Fibroblast of lung (primary cell): ENCODE data around the gene ZFP37. TPM values are rescaled to one million over a fixed set of nuclear protein-coding genes. Genes with fewer than 3 reads are reported as not detected.

ENCODE experiments used
- DNase-seq, 2 donors: peaks; one replicate each; pipeline versions ENCODE4 v3.0.0 to v3.0.0-alpha.2; 2010; ENCODE audit warnings: low read depth in 2 of 2
- H2AFZ ChIP-seq: 2 replicates; pipeline ENCODE4 v1.5.1; 2012; ENCODE audit warnings: low read length, control low read depth, inconsistent platforms
- H3K27ac ChIP-seq: 2 replicates; pipeline ENCODE4 v1.5.1; 2011; ENCODE audit warnings: low read length, control low read depth; ENCODE audit not compliant: insufficient read depth
- H3K27me3 ChIP-seq: 2 replicates; pipeline ENCODE4 v1.5.1; 2011; ENCODE audit warnings: mild to moderate bottlenecking, low read length; ENCODE audit not compliant: control insufficient read depth, insufficient read depth
- H3K36me3 ChIP-seq: 2 replicates; pipeline ENCODE4 v1.5.1; 2011; ENCODE audit warnings: low read length; ENCODE audit not compliant: control insufficient read depth, insufficient read depth
- H3K4me1 ChIP-seq: 2 replicates; pipeline ENCODE4 v1.5.1; 2011; ENCODE audit warnings: low read length; ENCODE audit not compliant: control insufficient read depth, insufficient read depth; ENCODE audit errors: extremely low read depth
- H3K4me2 ChIP-seq: 2 replicates; pipeline ENCODE4 v1.5.1; 2011; ENCODE audit warnings: low read length, control low read depth; ENCODE audit not compliant: insufficient read depth; ENCODE audit errors: extremely low read depth
- H3K4me3 ChIP-seq, 4 experiments: fragments of 200-600 bp in 1 of 4; sonication (generic) in 1 of 4; replicated peaks in 1 of 4; 2 replicates each; pipeline ENCODE4 v1.5.1; 2011 to 2016; ENCODE audit warnings: low read length in 4 of 4, low read depth in 3 of 4, mild to moderate bottlenecking in 3 of 4, control low read depth in 2 of 4, inconsistent platforms in 1 of 4, mixed read lengths in 1 of 4; ENCODE audit not compliant: insufficient read depth in 1 of 4; ENCODE audit errors: control extremely low read depth in 1 of 4
- H3K79me2 ChIP-seq: 2 replicates; pipeline ENCODE4 v1.5.1; 2012; ENCODE audit warnings: mild to moderate bottlenecking, low read length, inconsistent platforms; ENCODE audit not compliant: control insufficient read depth, insufficient read depth
- H3K9ac ChIP-seq: 2 replicates; pipeline ENCODE4 v1.5.1; 2011; ENCODE audit warnings: mild to moderate bottlenecking, low read length, control low read depth; ENCODE audit not compliant: insufficient read depth
- H3K9me3 ChIP-seq: 2 replicates; pipeline ENCODE4 v1.5.1; 2012; ENCODE audit warnings: low read depth, low read length; ENCODE audit not compliant: control insufficient read depth, insufficient read depth
- H4K20me1 ChIP-seq: 2 replicates; pipeline ENCODE4 v1.5.1; 2011; ENCODE audit warnings: low read length; ENCODE audit not compliant: control insufficient read depth, insufficient read depth; ENCODE audit errors: extremely low read depth
- CTCF ChIP-seq, 2 donors: IDR thresholded peaks in 1 of 2; conservative IDR thresholded peaks in 1 of 2; 1 replicate in 1 of 2; 2 replicates in 1 of 2; pipeline ENCODE4 v1.5.1; 2011 to 2012; ENCODE audit warnings: low read length in 2 of 2, control low read depth in 1 of 2, inconsistent platforms in 1 of 2, low read depth in 1 of 2, mild to moderate bottlenecking in 1 of 2
- EZH2 ChIP-seq: IDR thresholded peaks from 2 replicates; pipeline ENCODE4 v1.5.1; 2012; ENCODE audit warnings: low read length, control low read depth, mild to moderate bottlenecking; ENCODE audit errors: missing control alignments
- polyA plus RNA-seq, 2 donors: library from polyadenylated mRNA; depleted of rRNA in 1 of 2; stranded (reverse) in 1 of 2; unstranded in 1 of 2; fragments of >200 nt; gene quantifications; 2 replicates each; pipeline ENCODE4 v1.2.1, GENCODE V29; 2011 to 2012; ENCODE audit warnings: missing spikeins in 1 of 2
- total RNA-seq: library from RNA; depleted of rRNA; stranded (reverse); fragments of >200 nt; gene quantifications from 2 replicates; pipeline ENCODE4 v1.2.1, GENCODE V29; 2014

Gene ZFP37
- total and polyA plus RNA-seq, 2 donors (not counting 1 experiment from before 2014, with no cell fraction given): 1.5 to 5.1 TPM

- Histone ChIP-seq H3K36me3 (no peaks in the 10 kb centered on the region), H3K4me3 (peak overlapping the region; percentile 80 to 100 (median 96))
Observed at GRCh38 chr9:113057193-113057592, 669 bp upstream of the ZFP37 start.

GRCh38 chr9:113042884-113043657 lies 13.5 kb downstream of the ZFP37 start:
- Histone ChIP-seq H3K9ac (no peak overlapping the region), H3K27me3 (no peaks in the 10 kb centered on the region), H3K4me2 (no peak overlapping the region), H3K4me1 (no peaks in the 10 kb centered on the region), H3K9me3 (peaks cover 4% of the 10 kb centered on the region), H4K20me1 (no peaks in the 10 kb centered on the region), H3K27ac (no peak overlapping the region), H3K4me3 (no peak overlapping the region), H3K79me2 (no peaks in the 10 kb centered on the region), H2AFZ (no peak overlapping the region), H3K36me3 (peaks cover 1% of the 10 kb centered on the region)
- TF ChIP-seq CTCF (conservative IDR thresholded peaks at IDR 0.05 in 1 of 2, IDR thresholded peaks at IDR 0.05 in 1 of 2; ENCODE audit: low read depth in 1 of 2, low read length in 2 of 2): no peak
- TF ChIP-seq EZH2: no peak
- DNase-seq: peak; percentile 6 to 26

More at GRCh38 chr9:113057193-113057592, 669 bp upstream of the ZFP37 start:
- peak overlapping the region; percentile 96 for H2AFZ ChIP-seq
- no peaks in the 10 kb centered on the region for H3K9me3 ChIP-seq
- H4K20me1 ChIP-seq: no peaks in the 10 kb centered on the region
- H3K9ac ChIP-seq: no peak overlapping the region
- TF ChIP-seq EZH2: no peak
- no peak for TF ChIP-seq CTCF (conservative IDR thresholded peaks at IDR 0.05 in 1 of 2, IDR thresholded peaks at IDR 0.05 in 1 of 2; ENCODE audit: low read depth in 1 of 2, low read length in 2 of 2)
- H3K27ac ChIP-seq: peak overlapping the region; percentile 94
- peaks cover 3% of the 10 kb centered on the region for H3K79me2 ChIP-seq
- H3K4me1 ChIP-seq: no peaks in the 10 kb centered on the region
- peak overlapping the region; percentile 87 for H3K4me2 ChIP-seq
- no peak for DNase-seq
- H3K27me3 ChIP-seq: peaks cover 4% of the 10 kb centered on the region

GRCh38 chr9:113026200-113026599 lies 30.3 kb downstream of the ZFP37 start:
- Histone ChIP-seq H3K9ac (no peak overlapping the region), H3K27ac (no peak overlapping the region), H3K9me3 (no peaks in the 10 kb centered on the region), H2AFZ (no peak overlapping the region), H4K20me1 (no peaks in the 10 kb centered on the region), H3K4me3 (no peak overlapping the region), H3K79me2 (no peaks in the 10 kb centered on the region), H3K36me3 (no peaks in the 10 kb centered on the region), H3K4me2 (no peak overlapping the region), H3K27me3 (no peaks in the 10 kb centered on the region), H3K4me1 (no peaks in the 10 kb centered on the region)
- DNase-seq: peak in 1 of 2 donors; percentile 5
- TF ChIP-seq EZH2 (no peak), CTCF (conservative IDR thresholded peaks at IDR 0.05 in 1 of 2, IDR thresholded peaks at IDR 0.05 in 1 of 2; ENCODE audit: low read depth in 1 of 2, low read length in 2 of 2) (no peak)
